Measurements from ENCODE around the gene SPAG6. TPM values are rescaled to one million over a fixed set of nuclear protein-coding genes. Genes with fewer than 3 reads are reported as not detected.

Gene SPAG6
- polyA plus RNA-seq, 1 experiment: not detected

GRCh38 chr10:22370320-22370719 lies 25.0 kb downstream of the SPAG6 start:
- ChIA-PET POLR2A (no interaction called here), CTCF (interaction anchor here (0.6 kb wide), 1 partner anchor 579 kb away, joined by 4 read pairs; no protein-coding TSS in a partner anchor)
- no peak for DNase-seq (ENCODE audit: low read depth)
- no peaks in the 10 kb centered on the region for H3K27me3 ChIP-seq (ENCODE audit: control insufficient read depth, insufficient read depth, low read length)
- TF ChIP-seq CTCF (IDR thresholded peaks at IDR 0.05; ENCODE audit: insufficient read depth, low read depth, low read length): no peak
- no peak overlapping the region for H3K4me3 ChIP-seq (ENCODE audit: low read depth, low read length)
- no peaks in the 10 kb centered on the region for H3K36me3 ChIP-seq (ENCODE audit: control insufficient read depth, insufficient read depth, low read length)

DNA sequence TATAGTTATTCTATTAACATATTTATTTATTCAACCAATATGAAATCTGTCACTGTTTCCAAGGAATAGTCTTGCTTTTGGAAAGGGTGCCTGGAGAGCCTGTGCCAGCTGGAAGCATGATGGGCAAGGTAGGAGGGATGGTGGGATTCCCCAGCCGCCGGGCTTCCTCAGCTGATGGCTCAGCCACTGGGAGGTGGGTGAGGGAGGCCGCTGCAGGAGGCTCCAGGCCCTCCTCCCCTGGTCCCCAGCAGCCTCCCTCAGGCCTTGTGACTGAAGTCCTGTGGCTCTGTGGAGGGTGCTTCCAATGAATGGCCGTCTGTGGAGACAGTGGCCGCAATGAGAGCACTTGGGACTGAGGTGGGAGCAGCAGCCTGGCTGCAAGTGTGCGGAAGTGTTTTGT lies 27.0 kb downstream of the SPAG6 start:
- POLR2A ChIA-PET: no interaction called here
- TF ChIP-seq CTCF (IDR thresholded peaks at IDR 0.05; ENCODE audit: insufficient read depth, low read depth, low read length): no peak
- CTCF ChIA-PET: no interaction called here
- H3K4me3 ChIP-seq (ENCODE audit: low read depth, low read length): no peak overlapping the region
- H3K27me3 ChIP-seq (ENCODE audit: control insufficient read depth, insufficient read depth, low read length): no peaks in the 10 kb centered on the region
- H3K36me3 ChIP-seq (ENCODE audit: control insufficient read depth, insufficient read depth, low read length): no peaks in the 10 kb centered on the region
- DNase-seq (ENCODE audit: low read depth): no peak

- H3K36me3 ChIP-seq (ENCODE audit: control insufficient read depth, insufficient read depth, low read length): no peaks in the 10 kb centered on the region
- DNase-seq (ENCODE audit: low read depth): no peak
- POLR2A ChIA-PET: interaction anchor here (0.6 kb wide), 1 partner anchor 16 kb away, joined by 3 read pairs; no protein-coding TSS in a partner anchor
These were observed 27.6 kb downstream of the SPAG6 start for GRCh38 chr10:22372917-22373316.

DNA sequence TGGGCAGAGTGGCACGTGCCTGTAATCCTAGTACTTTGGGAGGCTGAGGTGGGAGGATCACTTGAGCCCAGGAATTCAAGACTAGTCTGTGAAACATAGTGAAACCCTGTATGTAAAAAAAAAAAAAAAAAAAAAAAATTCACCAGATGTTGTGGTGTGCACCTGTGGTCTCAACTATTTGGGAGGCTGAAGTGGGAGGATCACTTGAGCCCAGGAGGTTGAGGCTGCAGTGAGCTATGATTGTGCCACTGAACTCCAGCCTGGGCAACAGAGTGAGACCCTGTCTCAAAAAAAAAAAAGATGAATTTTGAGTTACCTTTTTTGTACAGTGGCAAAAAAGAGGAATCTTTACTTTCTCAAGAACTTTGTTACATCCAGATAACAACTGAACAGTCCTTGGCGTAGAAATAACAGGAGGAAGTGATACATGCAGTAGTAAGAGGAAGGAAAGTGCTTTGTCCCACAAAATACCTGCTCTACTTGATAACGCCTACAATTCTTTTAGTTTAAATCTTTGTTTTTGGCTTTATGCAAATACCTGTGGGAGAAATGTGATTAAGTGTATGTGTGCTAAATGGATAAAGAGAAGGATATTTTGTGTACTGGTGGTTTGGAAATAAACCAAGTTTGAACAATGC lies 29.3 kb downstream of the SPAG6 start:
- CTCF ChIA-PET: no interaction called here

More at GRCh38 chr10:22372917-22373316, 27.6 kb downstream of the SPAG6 start:
- CTCF ChIA-PET: no interaction called here
- H3K27me3 ChIP-seq (ENCODE audit: control insufficient read depth, insufficient read depth, low read length): no peaks in the 10 kb centered on the region
- no peak overlapping the region for H3K4me3 ChIP-seq (ENCODE audit: low read depth, low read length)
- no peak for TF ChIP-seq CTCF (IDR thresholded peaks at IDR 0.05; ENCODE audit: insufficient read depth, low read depth, low read length)

DNA sequence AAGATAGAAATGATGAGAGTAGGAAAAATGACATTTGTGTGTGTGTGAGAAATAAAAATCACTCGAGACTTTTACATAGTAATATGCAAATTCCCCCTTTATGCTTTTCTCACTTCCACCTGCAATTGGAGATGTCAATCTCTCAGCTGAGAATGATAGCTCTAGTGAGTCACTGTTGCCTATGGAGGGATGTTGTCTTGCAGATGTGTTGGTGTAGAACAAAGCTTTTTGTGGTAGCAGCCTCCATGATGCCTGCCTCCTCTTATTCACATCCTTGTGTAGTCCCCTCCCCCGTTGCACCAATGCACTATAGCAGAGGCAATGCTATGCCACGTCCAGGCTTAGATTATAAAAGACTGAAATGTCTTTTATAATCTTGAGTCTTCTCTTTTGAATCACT lies 33.8 kb downstream of the SPAG6 start:
- POLR2A ChIA-PET: no interaction called here

More for the DNA sequence above, 29.3 kb downstream of the SPAG6 start:
- POLR2A ChIA-PET: no interaction called here
- no peak for TF ChIP-seq CTCF (IDR thresholded peaks at IDR 0.05; ENCODE audit: insufficient read depth, low read depth, low read length)
- H3K27me3 ChIP-seq (ENCODE audit: control insufficient read depth, insufficient read depth, low read length): 0 out of 2 replicates have a peak, but pooled peaks cover 2% of the 10 kb centered on the region
- DNase-seq (ENCODE audit: low read depth): no peak
- no peak overlapping the region for H3K4me3 ChIP-seq (ENCODE audit: low read depth, low read length)
- H3K36me3 ChIP-seq (ENCODE audit: control insufficient read depth, insufficient read depth, low read length): no peaks in the 10 kb centered on the region

More for the DNA sequence above, 33.8 kb downstream of the SPAG6 start:
- Histone ChIP-seq H3K36me3 (ENCODE audit: control insufficient read depth, insufficient read depth, low read length) (no peaks in the 10 kb centered on the region), H3K4me3 (ENCODE audit: low read depth, low read length) (no peak overlapping the region), H3K27me3 (ENCODE audit: control insufficient read depth, insufficient read depth, low read length) (peaks cover 2% of the 10 kb centered on the region; the same call in 1 of the 2 replicates)
- TF ChIP-seq CTCF (IDR thresholded peaks at IDR 0.05; ENCODE audit: insufficient read depth, low read depth, low read length): no peak
- CTCF ChIA-PET: no interaction called here
- no peak for DNase-seq (ENCODE audit: low read depth)

Data from BJ (cell line).